HS-27A (cell line): ENCODE measurements around the gene RRBP1.

Experiments
- DNase-seq: peaks from one replicate; pipeline ENCODE4 v3.0.0-alpha.2; 2012; ENCODE audit warnings: low read depth, missing footprints

Gene RRBP1

GRCh38 chr20:17609811-17610377 is 72.1 kb downstream of the RRBP1 start:
- no peak for DNase-seq

- DNase-seq: no peak
Observed at GRCh38 chr20:17608701-17609497, 73.1 kb downstream of the RRBP1 start.

- DNase-seq: no peak
Observed at GRCh38 chr20:17606001-17606400, 76.0 kb downstream of the RRBP1 start.

- DNase-seq: no peak
Observed at GRCh38 chr20:17605131-17605660, 76.8 kb downstream of the RRBP1 start.

DNA sequence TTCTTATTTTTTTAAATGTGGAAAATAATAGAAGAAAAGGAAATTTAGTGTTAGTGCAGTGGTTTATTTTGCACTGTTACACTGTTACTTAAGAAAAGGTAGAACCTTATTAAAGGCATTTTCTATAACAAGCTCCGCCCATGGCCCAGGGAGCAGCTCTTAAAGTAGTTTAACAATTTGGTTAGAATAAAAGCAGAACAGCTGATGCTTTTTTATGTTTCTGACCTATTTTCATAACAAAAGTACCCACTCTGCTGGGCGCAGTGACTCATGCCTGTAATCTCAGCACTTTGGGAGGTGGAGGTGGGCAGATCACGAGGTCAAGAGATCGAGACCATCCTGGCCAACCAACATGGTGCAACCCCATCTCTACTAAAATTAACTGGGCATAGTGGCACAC is 79.5 kb downstream of the RRBP1 start:
- DNase-seq: no peak

GRCh38 chr20:17601957-17602356 is 80.1 kb downstream of the RRBP1 start:
- no peak for DNase-seq

- no peak for DNase-seq
Observed at GRCh38 chr20:17598013-17598550, 84.0 kb downstream of the RRBP1 start.

GRCh38 chr20:17595856-17596255 is 86.2 kb downstream of the RRBP1 start:
- DNase-seq: no peak

GRCh38 chr20:17594443-17594842 is 87.6 kb downstream of the RRBP1 start:
- DNase-seq: no peak

- DNase-seq: no peak
Observed at GRCh38 chr20:17593902-17594301, 88.1 kb downstream of the RRBP1 start.

- DNase-seq: no peak
Observed at GRCh38 chr20:17590245-17590644, 91.8 kb downstream of the RRBP1 start.

DNA sequence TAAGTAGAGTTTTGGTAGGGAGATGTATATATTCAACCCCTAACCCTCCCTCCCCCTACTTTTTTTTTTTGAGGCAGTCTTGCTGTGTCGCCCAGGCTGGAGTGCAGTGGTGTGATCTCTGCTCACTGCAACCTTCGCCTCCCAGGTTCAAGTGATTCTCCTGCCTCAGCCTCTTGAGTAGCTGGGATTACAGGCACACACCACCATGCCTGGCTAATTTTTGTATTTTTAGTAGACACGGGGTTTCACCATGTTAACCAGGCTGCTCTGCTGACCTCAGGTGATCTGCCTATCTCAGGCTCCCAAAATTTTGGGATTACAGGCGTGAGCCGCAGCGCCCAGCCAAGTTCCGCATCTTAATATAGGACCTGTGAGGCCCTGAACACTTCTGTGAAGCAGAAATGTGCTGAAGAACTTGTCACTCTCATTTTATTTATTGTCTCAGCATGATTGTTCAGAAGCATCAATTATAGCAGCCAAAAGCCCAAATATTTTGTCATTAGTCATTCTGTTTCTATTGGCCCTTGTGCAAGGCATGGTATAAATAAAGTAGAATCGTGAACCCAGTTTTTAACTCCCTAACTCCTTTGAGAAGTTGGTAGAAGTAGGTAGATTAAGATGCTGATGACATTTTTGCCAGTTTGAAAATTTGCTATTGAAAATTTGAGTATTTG is 92.7 kb downstream of the RRBP1 start:
- no peak for DNase-seq

DNA sequence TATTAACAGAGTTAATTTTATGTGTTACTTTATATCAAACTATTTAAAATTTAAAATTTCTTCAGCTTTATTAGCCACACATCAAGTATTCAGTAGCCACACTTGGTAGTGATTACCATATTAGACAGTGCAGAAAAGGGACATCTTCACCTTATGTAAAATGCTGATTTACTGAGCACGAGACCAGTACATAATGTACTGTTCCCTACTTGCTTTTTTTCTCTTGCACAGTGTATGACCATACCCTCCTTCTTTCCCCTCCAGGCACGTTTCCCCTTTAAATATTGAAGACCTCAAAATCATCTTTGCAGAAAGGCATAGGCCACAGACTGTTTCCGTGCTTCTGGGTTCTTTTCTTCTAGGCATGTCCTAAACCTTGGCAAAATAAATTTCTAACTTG is 94.2 kb downstream of the RRBP1 start:
- no peak for DNase-seq

- DNase-seq: no peak
Observed at GRCh38 chr20:17587148-17587547, 94.9 kb downstream of the RRBP1 start.

GRCh38 chr20:17586250-17586649 is 95.8 kb downstream of the RRBP1 start:
- no peak for DNase-seq

GRCh38 chr20:17584689-17585088 is 97.4 kb downstream of the RRBP1 start:
- DNase-seq: no peak

- no peak for DNase-seq
Observed at GRCh38 chr20:17583126-17583525, 98.9 kb downstream of the RRBP1 start.

GRCh38 chr20:17580895-17581294 is 101.1 kb downstream of the RRBP1 start:
- DNase-seq: no peak

GRCh38 chr20:17579369-17580039 is 102.5 kb downstream of the RRBP1 start:
- DNase-seq: no peak

DNA sequence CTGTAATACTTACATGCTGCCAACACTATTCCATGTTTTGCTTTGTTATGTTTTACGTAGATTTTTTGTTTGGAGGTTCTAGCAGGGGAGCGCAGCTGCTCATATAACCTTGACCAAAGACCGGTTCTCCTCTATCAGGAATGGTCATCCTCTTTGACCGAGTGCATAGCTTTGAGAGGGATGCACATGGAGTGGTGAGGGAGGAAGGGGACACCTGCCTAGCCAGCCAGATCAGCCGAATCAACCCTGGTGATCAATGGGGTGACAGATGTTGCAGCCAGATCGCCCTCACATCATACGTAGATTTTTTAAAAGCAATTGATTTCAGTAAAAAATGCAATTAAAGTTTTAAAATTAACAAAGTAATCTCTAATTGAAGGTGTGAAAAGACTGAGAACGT is 105.8 kb downstream of the RRBP1 start:
- no peak for DNase-seq

GRCh38 chr20:17573463-17573862 is 108.6 kb downstream of the RRBP1 start:
- no peak for DNase-seq

DNA sequence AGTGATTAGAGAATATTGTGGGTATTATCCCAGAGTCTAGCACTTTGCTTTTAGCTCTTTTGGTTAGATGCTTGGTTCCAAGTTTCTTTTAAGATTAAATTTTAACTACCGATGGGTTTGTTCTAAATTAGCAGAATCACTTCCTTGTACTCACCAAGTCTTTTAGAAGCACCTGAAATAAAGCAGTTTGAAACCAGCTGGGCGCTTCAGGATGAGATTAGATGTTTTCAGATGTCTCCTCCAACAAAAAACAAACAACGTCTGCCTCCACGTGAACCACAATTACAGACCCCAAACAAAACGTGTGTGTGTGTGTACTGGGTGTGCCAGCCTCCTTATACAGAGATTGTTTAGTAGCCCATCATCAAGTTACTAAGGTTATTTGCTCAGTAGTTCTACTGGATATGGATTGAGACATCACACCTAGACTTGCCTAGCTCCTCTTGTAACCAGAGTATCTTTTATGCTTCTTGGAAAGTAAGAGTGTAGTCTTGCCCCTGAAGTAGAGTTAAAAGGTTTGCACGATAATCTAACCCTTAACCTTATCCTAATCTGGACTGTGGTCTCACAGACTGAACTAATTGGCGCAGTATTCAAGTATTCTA is 109.9 kb downstream of the RRBP1 start:
- DNase-seq: no peak
